Measurements from ENCODE around the gene SLF1. TPM values are rescaled to one million over a fixed set of nuclear protein-coding genes. Genes with fewer than 3 reads are reported as not detected.

SLF1 gene
- total and polyA plus RNA-seq, 2 donors (not counting 1 experiment from before 2014, with no cell fraction given): 3.5 to 15.2 TPM

DNA sequence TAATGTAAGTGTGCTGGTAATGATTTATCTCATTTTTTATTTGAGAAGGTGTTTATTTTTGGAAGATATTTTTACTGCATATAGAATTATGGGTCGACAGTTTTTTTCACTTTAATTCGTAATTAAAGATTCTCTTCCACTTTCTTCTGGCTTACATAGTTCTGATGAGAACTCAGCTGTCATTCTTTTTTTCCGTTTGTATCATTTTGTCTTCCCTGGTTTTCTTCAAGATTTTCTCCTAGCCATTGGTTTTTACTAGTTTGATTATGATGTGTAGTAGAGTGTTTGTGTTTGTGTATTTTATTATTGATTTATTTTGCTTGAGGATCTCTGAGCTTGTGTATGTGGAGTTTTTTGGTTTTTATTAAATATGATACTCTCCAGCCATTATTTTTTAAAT is 21.7 kb downstream of the SLF1 start:
- CTCF ChIA-PET: no interaction called here
- peaks cover 15 to 24% of the 10 kb centered on the region in 2 experiments for H3K36me3 ChIP-seq (replicated peaks in 1 of 2; ENCODE audit: control extremely low read depth in 1 of 2, control insufficient read depth in 1 of 2, extremely low read depth in 1 of 2, insufficient read depth in 2 of 2, low read length in 1 of 2)

DNA sequence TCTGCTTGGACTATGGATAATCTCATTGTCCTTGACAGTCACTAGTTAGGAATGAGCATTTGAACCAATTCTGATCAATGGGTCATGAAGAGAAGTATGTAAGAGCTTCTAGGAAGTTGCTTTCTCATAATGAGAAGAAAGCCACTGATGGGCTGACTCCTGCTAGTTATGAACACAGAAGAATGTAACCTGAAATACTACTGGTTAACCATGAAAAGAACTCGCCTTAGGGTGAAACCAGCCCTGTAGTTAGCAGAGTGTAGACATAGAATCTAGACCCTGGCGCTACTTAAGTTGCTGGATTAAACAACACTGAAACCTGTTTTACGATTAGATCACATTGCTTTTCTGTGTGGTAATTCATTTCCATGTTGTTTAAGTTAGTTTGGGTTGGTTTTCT is 26.6 kb downstream of the SLF1 start:
- Histone ChIP-seq H2AFZ (ENCODE audit: insufficient read depth, low read depth, low read length, poor library complexity, severe bottlenecking) (no peak overlapping the region), H3K27ac (ENCODE audit: low read length in 2 of 2) (no peak overlapping the region), H3K36me3 (replicated peaks in 1 of 2; ENCODE audit: control extremely low read depth in 1 of 2, control insufficient read depth in 1 of 2, extremely low read depth in 1 of 2, insufficient read depth in 2 of 2, low read length in 1 of 2) (peaks cover 12 to 17% of the 10 kb centered on the region in 2 experiments), H3K27me3 (replicated peaks in 1 of 4; ENCODE audit: control extremely low read depth in 1 of 4, control insufficient read depth in 3 of 4, insufficient read depth in 4 of 4, low read length in 3 of 4) (no peaks in the 10 kb centered on the region), H3K9me3 (ENCODE audit: control extremely low read depth in 1 of 3, control insufficient read depth in 2 of 3, insufficient read depth in 1 of 3, low read length in 2 of 3) (peaks cover 0 to 8% (median 7%) of the 10 kb centered on the region in 3 donors), H3K4me2 (replicated peaks; ENCODE audit: low read depth, low read length, poor library complexity, severe bottlenecking) (no peak overlapping the region), H3K9ac (ENCODE audit: low read length) (no peak overlapping the region), H4K20me1 (ENCODE audit: control insufficient read depth, insufficient read depth, low read length, poor library complexity, severe bottlenecking) (no peaks in the 10 kb centered on the region), H3K4me3 (ENCODE audit: control extremely low read depth in 1 of 5, extremely low read depth in 1 of 5, insufficient read depth in 1 of 5, low read depth in 2 of 5, low read length in 4 of 5) (no peak overlapping the region), H3K4me1 (ENCODE audit: control insufficient read depth in 2 of 2, insufficient read depth in 2 of 2, low read length in 2 of 2) (no peaks in the 10 kb centered on the region), H3K79me2 (ENCODE audit: control insufficient read depth, insufficient read depth, low read length) (peaks cover 21% of the 10 kb centered on the region)
- Mint-ChIP-seq H3K4me1 (no peaks in the 10 kb centered on the region), H3K27me3 (no peaks in the 10 kb centered on the region), H3K4me3 (no peak overlapping the region), H3K9me3 (ENCODE audit: insufficient read depth) (peaks cover 4% of the 10 kb centered on the region), H3K27ac (no peak overlapping the region)
- ATAC-seq (ENCODE audit: low read depth): no peak
- no peak for TF ChIP-seq EZH2 (IDR thresholded peaks at IDR 0.05; ENCODE audit: borderline replicate concordance, insufficient read depth, low read depth, low read length, poor library complexity, severe bottlenecking)
- TF ChIP-seq, protein P1, sequence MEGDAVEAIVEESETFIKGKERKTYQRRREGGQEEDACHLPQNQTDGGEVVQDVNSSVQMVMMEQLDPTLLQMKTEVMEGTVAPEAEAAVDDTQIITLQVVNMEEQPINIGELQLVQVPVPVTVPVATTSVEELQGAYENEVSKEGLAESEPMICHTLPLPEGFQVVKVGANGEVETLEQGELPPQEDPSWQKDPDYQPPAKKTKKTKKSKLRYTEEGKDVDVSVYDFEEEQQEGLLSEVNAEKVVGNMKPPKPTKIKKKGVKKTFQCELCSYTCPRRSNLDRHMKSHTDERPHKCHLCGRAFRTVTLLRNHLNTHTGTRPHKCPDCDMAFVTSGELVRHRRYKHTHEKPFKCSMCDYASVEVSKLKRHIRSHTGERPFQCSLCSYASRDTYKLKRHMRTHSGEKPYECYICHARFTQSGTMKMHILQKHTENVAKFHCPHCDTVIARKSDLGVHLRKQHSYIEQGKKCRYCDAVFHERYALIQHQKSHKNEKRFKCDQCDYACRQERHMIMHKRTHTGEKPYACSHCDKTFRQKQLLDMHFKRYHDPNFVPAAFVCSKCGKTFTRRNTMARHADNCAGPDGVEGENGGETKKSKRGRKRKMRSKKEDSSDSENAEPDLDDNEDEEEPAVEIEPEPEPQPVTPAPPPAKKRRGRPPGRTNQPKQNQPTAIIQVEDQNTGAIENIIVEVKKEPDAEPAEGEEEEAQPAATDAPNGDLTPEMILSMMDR (IDR thresholded peaks at IDR 0.05): no peak
- DNase-seq: no peak
- intact Hi-C loops (cut with micrococcal nuclease): no loop called here
- CTCF ChIA-PET: no interaction called here
- POLR2A ChIA-PET: no interaction called here
- 97% methylated on average over 3 of the region's 3 CpGs for WGBS (ENCODE audit: insufficient coverage)

More for the DNA sequence above, 21.7 kb downstream of the SLF1 start:
- ATAC-seq (ENCODE audit: low read depth) (no peak), DNase-seq (no peak)
- no peak overlapping the region for H3K9ac ChIP-seq (ENCODE audit: low read length)
- H3K4me3 ChIP-seq (ENCODE audit: control extremely low read depth in 1 of 5, extremely low read depth in 1 of 5, insufficient read depth in 1 of 5, low read depth in 2 of 5, low read length in 4 of 5): no peak overlapping the region
- no CpG with 5 or more reads among the region's 3 CpGs for WGBS (ENCODE audit: insufficient coverage)
- Mint-ChIP-seq H3K4me1 (peaks cover 5% of the 10 kb centered on the region), H3K27me3 (no peaks in the 10 kb centered on the region), H3K27ac (no peak overlapping the region), H3K4me3 (no peak overlapping the region), H3K9me3 (ENCODE audit: insufficient read depth) (peaks cover 13% of the 10 kb centered on the region)
- H3K27ac ChIP-seq (ENCODE audit: low read length in 2 of 2): no peak overlapping the region
- no peak overlapping the region for H3K4me2 ChIP-seq (replicated peaks; ENCODE audit: low read depth, low read length, poor library complexity, severe bottlenecking)
- TF ChIP-seq, protein P1 (IDR thresholded peaks at IDR 0.05): no peak
- no peak for TF ChIP-seq EZH2 (IDR thresholded peaks at IDR 0.05; ENCODE audit: borderline replicate concordance, insufficient read depth, low read depth, low read length, poor library complexity, severe bottlenecking)
- peaks cover 69% of the 10 kb centered on the region for H3K79me2 ChIP-seq (ENCODE audit: control insufficient read depth, insufficient read depth, low read length)
- H3K4me1 ChIP-seq (ENCODE audit: control insufficient read depth in 2 of 2, insufficient read depth in 2 of 2, low read length in 2 of 2): no peaks in the 10 kb centered on the region
- H4K20me1 ChIP-seq (ENCODE audit: control insufficient read depth, insufficient read depth, low read length, poor library complexity, severe bottlenecking): no peaks in the 10 kb centered on the region
- POLR2A ChIA-PET: no interaction called here
- H3K27me3 ChIP-seq (replicated peaks in 1 of 4; ENCODE audit: control extremely low read depth in 1 of 4, control insufficient read depth in 3 of 4, insufficient read depth in 4 of 4, low read length in 3 of 4): no peaks in the 10 kb centered on the region
- intact Hi-C loops (cut with micrococcal nuclease): no loop called here
- no peak overlapping the region for H2AFZ ChIP-seq (ENCODE audit: insufficient read depth, low read depth, low read length, poor library complexity, severe bottlenecking)
- H3K9me3 ChIP-seq (ENCODE audit: control extremely low read depth in 1 of 3, control insufficient read depth in 2 of 3, insufficient read depth in 1 of 3, low read length in 2 of 3): peaks cover 13 to 16% (median 14%) of the 10 kb centered on the region in 3 donors

Measured in B cell (primary cell).